SK-N-SH (cell line): Measurements from ENCODE around the gene PHF1. TPM values are rescaled to one million over a fixed set of nuclear protein-coding genes. Genes with fewer than 3 reads are reported as not detected.
A peak's percentile ranks its signal among the peaks of the same experiment; 100 is the strongest.

Source experiments
- CTCF ChIA-PET: fragments of 300-600, 350-600 bp; formaldehyde crosslinking; extraction: SDS; loops from one replicate; lab custom pipeline; 2021; lab: Yijun Ruan, JAX
- POLR2A ChIA-PET: fragments of 350-600 bp; sonication (Branson Sonifier 250); formaldehyde crosslinking; extraction: SDS; loops from one replicate; lab custom pipeline; 2020; ENCODE audit warnings: antibody characterized with exemption, inconsistent platforms; lab: Yijun Ruan, JAX
- DNase-seq: peaks from one replicate; pipeline ENCODE4 v3.0.0; 2012
- H2AFZ ChIP-seq: fragments of 200-600 bp; sonication (generic); 2 replicates; pipeline ENCODE4 v1.8.1; 2016; ENCODE audit warnings: antibody characterized with exemption, mild to moderate bottlenecking, low read depth
- H3F3A ChIP-seq: fragments of 200-600 bp; sonication (generic); replicated peaks from 2 replicates; pipeline ENCODE3; 2016; ENCODE audit warnings: antibody characterized with exemption, mild to moderate bottlenecking; ENCODE audit not compliant: insufficient read depth
- H3K27ac ChIP-seq, 2 experiments: fragments of 200-500 bp in 1 of 2; fragments of 200-600 bp in 1 of 2; sonication (Bioruptor generic) in 1 of 2; sonication (generic), shearing (Covaris generic) in 1 of 2; 2 replicates each; pipeline versions ENCODE4 v1.5.1 to v1.6.1; 2014 to 2016; ENCODE audit warnings: low read depth in 2 of 2, inconsistent platforms in 1 of 2, low read length in 1 of 2, mild to moderate bottlenecking in 1 of 2, mixed read lengths in 1 of 2
- H3K27me3 ChIP-seq: fragments of 200-600 bp; sonication (generic), shearing (Covaris generic); 2 replicates; pipeline ENCODE4 v1.6.1; 2016; ENCODE audit warnings: mixed run types; ENCODE audit not compliant: insufficient read depth
- H3K36me3 ChIP-seq, 2 experiments: fragments of 200-500 bp in 1 of 2; fragments of 200-600 bp in 1 of 2; sonication (Bioruptor generic) in 1 of 2; sonication (generic) in 1 of 2; replicated peaks in 1 of 2; 2 replicates each; pipeline versions ENCODE3 to v1.5.1; 2014 to 2016; ENCODE audit warnings: low read length in 1 of 2, mild to moderate bottlenecking in 1 of 2; ENCODE audit not compliant: insufficient read depth in 2 of 2, control insufficient read depth in 1 of 2
- H3K4me1 ChIP-seq, 2 experiments: fragments of 200-500 bp in 1 of 2; fragments of 200-600 bp in 1 of 2; sonication (Bioruptor generic) in 1 of 2; sonication (generic), shearing (Covaris generic) in 1 of 2; 2 replicates each; pipeline versions ENCODE4 v1.5.1 to v1.6.1; 2014 to 2016; ENCODE audit warnings: low read depth in 1 of 2, low read length in 1 of 2, mixed run types in 1 of 2; ENCODE audit not compliant: insufficient read depth in 2 of 2, control insufficient read depth in 1 of 2
- H3K4me2 ChIP-seq: fragments of 200-600 bp; sonication (generic), shearing (Covaris generic); 2 replicates; pipeline ENCODE4 v1.6.1; 2017; ENCODE audit warnings: mixed run types
- H3K4me3 ChIP-seq, 2 experiments: fragments of 200-500 bp in 1 of 2; fragments of 200-600 bp in 1 of 2; sonication (Bioruptor generic) in 1 of 2; sonication (generic), shearing (Covaris generic) in 1 of 2; 2 replicates each; pipeline versions ENCODE4 v1.5.1 to v1.8.1; 2014 to 2016; ENCODE audit warnings: low read depth in 2 of 2, inconsistent platforms in 1 of 2, low read length in 1 of 2, mild to moderate bottlenecking in 1 of 2, mixed read lengths in 1 of 2, moderate library complexity in 1 of 2
- H3K79me2 ChIP-seq: fragments of 200-600 bp; sonication (generic); 2 replicates; pipeline ENCODE4 v1.8.1; 2017; ENCODE audit warnings: mild to moderate bottlenecking; ENCODE audit not compliant: insufficient read depth
- H3K9ac ChIP-seq: fragments of 200-600 bp; sonication (generic); 2 replicates; pipeline ENCODE4 v1.6.1; 2017; ENCODE audit warnings: mixed run types
- H3K9me2 ChIP-seq: fragments of 200-600 bp; sonication (generic); 2 replicates; pipeline ENCODE4 v1.6.1; 2017; ENCODE audit warnings: mixed run types
- H3K9me3 ChIP-seq: fragments of 200-600 bp; sonication (generic); 2 replicates; pipeline ENCODE4 v1.6.1; 2017; ENCODE audit warnings: mixed run types, mild to moderate bottlenecking, moderate library complexity
- H4K20me1 ChIP-seq: fragments of 200-600 bp; sonication (generic); 2 replicates; pipeline ENCODE4 v1.6.1; 2017; ENCODE audit warnings: mild to moderate bottlenecking, mixed run types; ENCODE audit not compliant: insufficient read depth
- CHD2 ChIP-seq: fragments of 150-350 bp; IDR thresholded peaks from 2 replicates; pipeline ENCODE4 v1.6.1; 2018; ENCODE audit warnings: low read length; ENCODE audit not compliant: partially characterized antibody
- EZH2phosphoT487 ChIP-seq: fragments of 200-600 bp; sonication (generic); IDR thresholded peaks from 2 replicates; pipeline ENCODE4 v1.6.1; 2017; ENCODE audit warnings: low read depth, mixed run types, mild to moderate bottlenecking, antibody characterized with exemption, moderate library complexity, borderline replicate concordance
- FOXJ3 ChIP-seq: sonication (generic); formaldehyde crosslinking; IDR thresholded peaks from 2 replicates; pipeline ENCODE4 v1.5.1; 2020; ENCODE audit warnings: mild to moderate bottlenecking, missing genetic modification reagents
- GABPA ChIP-seq: IDR thresholded peaks from 2 replicates; pipeline ENCODE4 v1.4.0; 2012; ENCODE audit warnings: low read depth, mild to moderate bottlenecking
- GATA2 ChIP-seq: sonication (generic); formaldehyde crosslinking; IDR thresholded peaks from 2 replicates; pipeline ENCODE4 v1.5.0; 2020; ENCODE audit warnings: mild to moderate bottlenecking, missing genetic modification reagents
- MXI1 ChIP-seq: IDR thresholded peaks from 2 replicates; pipeline ENCODE4 v1.6.1; 2012; ENCODE audit warnings: mild to moderate bottlenecking, low read depth, low read length, improper control_type of control experiment
- RAD21 ChIP-seq: IDR thresholded peaks from 2 replicates; pipeline ENCODE4 v1.6.1; 2012; ENCODE audit warnings: mild to moderate bottlenecking, low read length
- RFX5 ChIP-seq: IDR thresholded peaks from 2 replicates; pipeline ENCODE4 v1.6.1; 2012; ENCODE audit warnings: mild to moderate bottlenecking, improper control_type of control experiment, low read length
- TAF1 ChIP-seq: IDR thresholded peaks from 2 replicates; pipeline ENCODE4 v1.6.1; 2012; ENCODE audit warnings: low read depth, mild to moderate bottlenecking, low read length, moderate library complexity, borderline replicate concordance
- TCF12 ChIP-seq: IDR thresholded peaks from 2 replicates; pipeline ENCODE4 v1.4.0; 2012
- WGBS: methylation state at CpG from one replicate; pipeline ENCODE4 v1.1.6; 2017; ENCODE audit warnings: low lambda C conversion rate; 5-methylcytosine and 5-hydroxymethylcytosine counted together
- polyA plus RNA-seq, 3 experiments: library from polyadenylated mRNA; depleted of rRNA; stranded (reverse); fragments of >200 nt; gene quantifications; 2 replicates each; pipeline ENCODE4 v1.2.3, GENCODE V29; 2012
- TF ChIP-seq, protein P1 (sequence below): IDR thresholded peaks from 2 replicates; pipeline ENCODE4 v1.6.1; 2012; ENCODE audit warnings: mild to moderate bottlenecking, low read depth, low read length, moderate library complexity
- TF ChIP-seq, protein P2 (sequence below): IDR thresholded peaks from 2 replicates; pipeline ENCODE4; 2012

PHF1 gene
- polyA plus RNA-seq, 1 of the 3 experiments (the other 2 are of a cell fraction), result 48.7 TPM

DNA sequence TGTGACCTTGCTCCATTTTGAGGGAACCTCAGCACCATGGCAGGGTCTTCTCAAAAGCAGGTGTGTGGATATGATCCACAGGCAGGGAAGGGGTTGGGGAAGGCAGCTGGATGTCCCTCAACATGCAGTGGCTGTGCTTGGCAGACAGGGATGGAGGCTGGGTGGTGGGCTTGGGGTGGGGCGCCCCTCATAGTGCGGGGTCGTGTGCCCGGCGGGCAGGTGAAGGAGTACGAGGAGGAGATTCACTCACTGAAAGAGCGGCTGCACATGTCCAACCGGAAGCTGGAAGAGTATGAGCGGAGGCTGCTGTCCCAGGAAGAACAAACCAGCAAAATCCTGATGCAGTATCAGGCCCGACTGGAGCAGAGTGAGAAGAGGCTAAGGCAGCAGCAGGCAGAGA is 35.5 kb downstream of the PHF1 start:
- peak; percentile 8 for DNase-seq
- CTCF ChIA-PET, result interaction anchor here (1.7 kb wide), 1 partner anchor 198 kb away, joined by 3 read pairs; no protein-coding TSS in a partner anchor
- no peak overlapping the region for H2AFZ ChIP-seq
- POLR2A ChIA-PET, result no interaction called here
- no peak overlapping the region for H3K9ac ChIP-seq
- no peak overlapping the region for H3K4me3 ChIP-seq
- H4K20me1 ChIP-seq, result no peaks in the 10 kb centered on the region
- H3K4me1 ChIP-seq, result no peaks in the 10 kb centered on the region
- WGBS, result 93% methylated on average over 10 of the region's 10 CpGs
- no peaks in the 10 kb centered on the region for H3K27me3 ChIP-seq
- no peak overlapping the region for H3K4me2 ChIP-seq
- H3K27ac ChIP-seq, result no peak overlapping the region
- H3K9me2 ChIP-seq, result no peaks in the 10 kb centered on the region
- no peaks in the 10 kb centered on the region for H3K9me3 ChIP-seq
- H3K36me3 ChIP-seq, result peaks cover 0 to 45% of the 10 kb centered on the region in 2 experiments
- peaks cover 17% of the 10 kb centered on the region for H3F3A ChIP-seq
- no peaks in the 10 kb centered on the region for H3K79me2 ChIP-seq
- TF ChIP-seq, protein P1, sequence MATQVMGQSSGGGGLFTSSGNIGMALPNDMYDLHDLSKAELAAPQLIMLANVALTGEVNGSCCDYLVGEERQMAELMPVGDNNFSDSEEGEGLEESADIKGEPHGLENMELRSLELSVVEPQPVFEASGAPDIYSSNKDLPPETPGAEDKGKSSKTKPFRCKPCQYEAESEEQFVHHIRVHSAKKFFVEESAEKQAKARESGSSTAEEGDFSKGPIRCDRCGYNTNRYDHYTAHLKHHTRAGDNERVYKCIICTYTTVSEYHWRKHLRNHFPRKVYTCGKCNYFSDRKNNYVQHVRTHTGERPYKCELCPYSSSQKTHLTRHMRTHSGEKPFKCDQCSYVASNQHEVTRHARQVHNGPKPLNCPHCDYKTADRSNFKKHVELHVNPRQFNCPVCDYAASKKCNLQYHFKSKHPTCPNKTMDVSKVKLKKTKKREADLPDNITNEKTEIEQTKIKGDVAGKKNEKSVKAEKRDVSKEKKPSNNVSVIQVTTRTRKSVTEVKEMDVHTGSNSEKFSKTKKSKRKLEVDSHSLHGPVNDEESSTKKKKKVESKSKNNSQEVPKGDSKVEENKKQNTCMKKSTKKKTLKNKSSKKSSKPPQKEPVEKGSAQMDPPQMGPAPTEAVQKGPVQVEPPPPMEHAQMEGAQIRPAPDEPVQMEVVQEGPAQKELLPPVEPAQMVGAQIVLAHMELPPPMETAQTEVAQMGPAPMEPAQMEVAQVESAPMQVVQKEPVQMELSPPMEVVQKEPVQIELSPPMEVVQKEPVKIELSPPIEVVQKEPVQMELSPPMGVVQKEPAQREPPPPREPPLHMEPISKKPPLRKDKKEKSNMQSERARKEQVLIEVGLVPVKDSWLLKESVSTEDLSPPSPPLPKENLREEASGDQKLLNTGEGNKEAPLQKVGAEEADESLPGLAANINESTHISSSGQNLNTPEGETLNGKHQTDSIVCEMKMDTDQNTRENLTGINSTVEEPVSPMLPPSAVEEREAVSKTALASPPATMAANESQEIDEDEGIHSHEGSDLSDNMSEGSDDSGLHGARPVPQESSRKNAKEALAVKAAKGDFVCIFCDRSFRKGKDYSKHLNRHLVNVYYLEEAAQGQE, result no peak
- TF ChIP-seq GATA2 (CRISPR knock-in tag) (no peak), RFX5 (no peak), TCF12 (no peak)
- TF ChIP-seq, protein P2, sequence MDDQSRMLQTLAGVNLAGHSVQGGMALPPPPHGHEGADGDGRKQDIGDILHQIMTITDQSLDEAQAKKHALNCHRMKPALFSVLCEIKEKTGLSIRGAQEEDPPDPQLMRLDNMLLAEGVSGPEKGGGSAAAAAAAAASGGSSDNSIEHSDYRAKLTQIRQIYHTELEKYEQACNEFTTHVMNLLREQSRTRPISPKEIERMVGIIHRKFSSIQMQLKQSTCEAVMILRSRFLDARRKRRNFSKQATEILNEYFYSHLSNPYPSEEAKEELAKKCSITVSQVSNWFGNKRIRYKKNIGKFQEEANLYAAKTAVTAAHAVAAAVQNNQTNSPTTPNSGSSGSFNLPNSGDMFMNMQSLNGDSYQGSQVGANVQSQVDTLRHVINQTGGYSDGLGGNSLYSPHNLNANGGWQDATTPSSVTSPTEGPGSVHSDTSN, result no peak
- TF ChIP-seq, all 33 proteins: peak for 0

DNA sequence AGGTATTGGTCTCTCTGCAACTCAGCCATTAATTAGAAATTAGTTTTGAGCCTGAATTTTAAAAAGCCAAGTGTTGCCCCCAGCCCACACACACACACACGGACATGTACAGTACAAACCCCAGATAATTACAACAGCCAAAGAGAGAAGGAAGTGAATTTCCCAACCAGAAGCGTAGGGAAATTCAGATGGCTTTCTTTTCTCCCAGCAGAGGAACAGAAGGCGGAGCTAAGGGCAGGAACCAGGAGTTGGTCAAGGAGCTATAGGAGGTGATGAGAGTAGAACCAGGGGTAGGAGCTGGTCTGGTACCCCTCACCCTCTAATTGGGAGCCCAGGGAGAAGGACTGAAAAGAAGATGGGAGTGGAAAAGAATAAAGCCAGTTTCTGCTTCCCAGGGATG is 39.6 kb downstream of the PHF1 start:
- H3K9me2 ChIP-seq, result no peaks in the 10 kb centered on the region
- H3K9me3 ChIP-seq, result no peaks in the 10 kb centered on the region
- peaks cover 0 to 16% of the 10 kb centered on the region in 2 experiments; a peak in 1 of 4 replicates for H3K4me1 ChIP-seq
- H3K36me3 ChIP-seq, result peaks cover 0 to 33% of the 10 kb centered on the region in 2 experiments
- no peak overlapping the region for H3K4me3 ChIP-seq
- no peak for DNase-seq
- WGBS, result 89% methylated on average over 3 of the region's 3 CpGs
- no peak overlapping the region for H3K27ac ChIP-seq
- POLR2A ChIA-PET, result interaction anchor here (0.6 to 2.0 kb wide), 2 partner anchors 9 to 20 kb away, joined by 3 to 9 read pairs; no protein-coding TSS in a partner anchor
- H3K9ac ChIP-seq, result no peak overlapping the region
- no peaks in the 10 kb centered on the region for H3K27me3 ChIP-seq
- peaks cover 17% of the 10 kb centered on the region for H3F3A ChIP-seq
- H3K4me2 ChIP-seq, result no peak overlapping the region
- no peak overlapping the region for H2AFZ ChIP-seq
- TF ChIP-seq FOXJ3 (CRISPR knock-in tag), result no peak
- H3K79me2 ChIP-seq, result peaks cover 25% of the 10 kb centered on the region
- no peaks in the 10 kb centered on the region for H4K20me1 ChIP-seq
- CTCF ChIA-PET, result no interaction called here

DNA sequence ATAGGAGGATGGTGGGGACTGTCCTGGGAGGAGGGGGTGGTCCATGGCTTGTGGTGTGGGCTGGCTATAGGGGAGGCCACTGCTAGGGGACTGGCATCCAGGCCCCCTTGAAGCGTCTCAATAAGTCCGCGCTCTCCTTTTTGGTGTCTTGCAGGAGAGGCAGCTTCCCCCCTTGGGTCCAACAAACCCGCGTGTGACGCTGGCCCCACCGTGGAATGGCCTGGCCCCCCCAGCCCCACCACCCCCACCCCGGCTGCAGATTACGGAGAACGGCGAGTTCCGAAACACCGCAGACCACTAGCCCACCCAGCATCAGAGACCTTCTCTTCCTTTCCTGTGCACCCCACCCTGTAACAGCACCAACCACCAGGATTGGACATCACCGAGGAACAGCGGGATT is 40.8 kb downstream of the PHF1 start:
- Histone ChIP-seq H3K4me3 (no peak overlapping the region), H3K36me3 (peaks cover 5 to 38% of the 10 kb centered on the region in 2 experiments), H3K9me3 (no peaks in the 10 kb centered on the region), H3K9ac (no peak overlapping the region), H4K20me1 (no peaks in the 10 kb centered on the region), H2AFZ (no peak overlapping the region), H3K9me2 (no peaks in the 10 kb centered on the region), H3K4me1 (peaks cover 0 to 21% of the 10 kb centered on the region in 2 experiments; a peak in 1 of 4 replicates), H3K4me2 (no peak overlapping the region), H3K27me3 (no peaks in the 10 kb centered on the region), H3K27ac (no peak overlapping the region), H3K79me2 (peaks cover 32% of the 10 kb centered on the region), H3F3A (peaks cover 17% of the 10 kb centered on the region)
- 98% methylated on average over 14 of the region's 15 CpGs for WGBS
- ChIA-PET CTCF (no interaction called here), POLR2A (interaction anchor here (2.0 kb wide), 1 partner anchor 10 kb away, joined by 9 read pairs; no protein-coding TSS in a partner anchor)
- DNase-seq, result no peak
- TF ChIP-seq EZH2phosphoT487 (no peak), CHD2 (no peak), MXI1 (no peak), GABPA (no peak), TAF1 (no peak), RAD21 (no peak)
